Measurements from ENCODE around the gene HCRTR1.

The HCRTR1 gene

GRCh38 chr1:31602081-31602480 lies 15.4 kb upstream of the HCRTR1 start:
- TF ChIP-seq CTCF (conservative IDR thresholded peaks at IDR 0.05; ENCODE audit: low read depth, low read length), result no peak
- H3K4me3 ChIP-seq (ENCODE audit: low read depth, low read length), result no peak overlapping the region

GRCh38 chr1:31605908-31606427 lies 11.5 kb upstream of the HCRTR1 start:
- TF ChIP-seq CTCF (conservative IDR thresholded peaks at IDR 0.05; ENCODE audit: low read depth, low read length), result no peak
- peak; percentile 61 for DNase-seq (ENCODE audit: low read depth)
- no peak overlapping the region for H3K4me3 ChIP-seq (ENCODE audit: low read depth, low read length)

More at GRCh38 chr1:31602081-31602480, 15.4 kb upstream of the HCRTR1 start:
- DNase-seq (ENCODE audit: low read depth), result no peak

- no peak overlapping the region for H3K4me3 ChIP-seq (ENCODE audit: low read depth, low read length)
- TF ChIP-seq CTCF (conservative IDR thresholded peaks at IDR 0.05; ENCODE audit: low read depth, low read length), result no peak
- DNase-seq (ENCODE audit: low read depth), result no peak
These were observed 10.1 kb upstream of the HCRTR1 start for GRCh38 chr1:31607360-31607759.

GRCh38 chr1:31609514-31610118 lies 7.9 kb upstream of the HCRTR1 start:
- TF ChIP-seq CTCF (conservative IDR thresholded peaks at IDR 0.05; ENCODE audit: low read depth, low read length), result no peak
- H3K4me3 ChIP-seq (ENCODE audit: low read depth, low read length), result no peak overlapping the region
- no peak for DNase-seq (ENCODE audit: low read depth)

GRCh38 chr1:31614414-31615005 lies 3.0 kb upstream of the HCRTR1 start:
- TF ChIP-seq CTCF (conservative IDR thresholded peaks at IDR 0.05; ENCODE audit: low read depth, low read length), result no peak
- no peak overlapping the region for H3K4me3 ChIP-seq (ENCODE audit: low read depth, low read length)
- no peak for DNase-seq (ENCODE audit: low read depth)

GRCh38 chr1:31615414-31615813 lies 2.1 kb upstream of the HCRTR1 start:
- H3K4me3 ChIP-seq (ENCODE audit: low read depth, low read length), result no peak overlapping the region
- TF ChIP-seq CTCF (conservative IDR thresholded peaks at IDR 0.05; ENCODE audit: low read depth, low read length), result no peak
- DNase-seq (ENCODE audit: low read depth), result peak; percentile 40

GRCh38 chr1:31615939-31616338 lies 1.6 kb upstream of the HCRTR1 start:
- H3K4me3 ChIP-seq (ENCODE audit: low read depth, low read length), result no peak overlapping the region
- no peak for DNase-seq (ENCODE audit: low read depth)
- TF ChIP-seq CTCF (conservative IDR thresholded peaks at IDR 0.05; ENCODE audit: low read depth, low read length), result no peak

Measured in choroid plexus epithelial cell (primary cell).